B cell (primary cell): ENCODE data around the gene PCDHGB1. TPM values are rescaled to one million over a fixed set of nuclear protein-coding genes. Genes with fewer than 3 reads are reported as not detected.
A peak's percentile ranks its signal among the peaks of the same experiment; 100 is the strongest.

ENCODE experiments used
- ATAC-seq: fragments of 200-7000 bp; cut with Tn5 transposase; one replicate; pipeline ENCODE4 v1.10.0; 2021; ENCODE audit warnings: low read depth, mild to moderate bottlenecking, moderate number of reproducible peaks, moderate library complexity
- CTCF ChIA-PET: fragments of 350-600 bp; sonication (Branson Sonifier 250); formaldehyde crosslinking; loops from one replicate; lab custom pipeline; 2021; ENCODE audit warnings: antibody characterized with exemption, inconsistent platforms; lab: Charles Lee
- POLR2A ChIA-PET: fragments of 350-600 bp; sonication (Branson Sonifier 250); formaldehyde crosslinking; loops from one replicate; lab custom pipeline; 2021; ENCODE audit warnings: antibody characterized with exemption; lab: Charles Lee
- DNase-seq: peaks from one replicate; pipeline ENCODE4 v3.0.0; 2013
- H2AFZ ChIP-seq: 2 replicates; pipeline ENCODE4 v1.6.1; 2012; ENCODE audit warnings: mild to moderate bottlenecking, low read depth, low read length; ENCODE audit not compliant: insufficient read depth, poor library complexity, severe bottlenecking
- H3K27ac ChIP-seq, 2 donors: 1 replicate in 1 of 2; 2 replicates in 1 of 2; pipeline ENCODE4 v1.5.1; 2012 to 2013; ENCODE audit warnings: low read length in 2 of 2, mild to moderate bottlenecking in 2 of 2, moderate library complexity in 1 of 2
- H3K27me3 ChIP-seq, 4 experiments: fragments of 200-600 bp in 1 of 4; sonication (generic) in 1 of 4; replicated peaks in 1 of 4; 1 replicate in 2 of 4; 2 replicates in 2 of 4; pipeline versions ENCODE4 v1.6.1 to v1.7.0; 2013 to 2016; ENCODE audit warnings: low read length in 3 of 4, mild to moderate bottlenecking in 2 of 4, mixed read lengths in 1 of 4, moderate library complexity in 1 of 4; ENCODE audit not compliant: insufficient read depth in 4 of 4, control insufficient read depth in 3 of 4; ENCODE audit errors: control extremely low read depth in 1 of 4
- H3K36me3 ChIP-seq, 2 experiments: replicated peaks in 1 of 2; 1 replicate in 1 of 2; 2 replicates in 1 of 2; pipeline versions ENCODE4 v1.6.1 to v1.7.1; 2013; ENCODE audit warnings: low read length in 1 of 2; ENCODE audit not compliant: insufficient read depth in 2 of 2, control insufficient read depth in 1 of 2; ENCODE audit errors: control extremely low read depth in 1 of 2, extremely low read depth in 1 of 2
- H3K4me1 ChIP-seq, 2 donors: fragments of 200-600 bp in 1 of 2; sonication (generic) in 1 of 2; 1 replicate in 1 of 2; 2 replicates in 1 of 2; pipeline versions ENCODE4 v1.5.1 to v1.6.1; 2013 to 2017; ENCODE audit warnings: low read length in 2 of 2; ENCODE audit not compliant: control insufficient read depth in 2 of 2, insufficient read depth in 2 of 2
- H3K4me2 ChIP-seq: replicated peaks from 2 replicates; pipeline ENCODE3; 2012; ENCODE audit warnings: mild to moderate bottlenecking, low read depth, low read length; ENCODE audit not compliant: poor library complexity, severe bottlenecking
- H3K4me3 ChIP-seq, 5 experiments: fragments of 200-600 bp in 1 of 5; sonication (generic) in 1 of 5; 1 replicate in 3 of 5; 2 replicates in 2 of 5; pipeline versions ENCODE4 v1.5.1 to v1.7.0; 2011 to 2016; ENCODE audit warnings: low read length in 4 of 5, mild to moderate bottlenecking in 4 of 5, low read depth in 2 of 5, control low read depth in 1 of 5, moderate library complexity in 1 of 5; ENCODE audit not compliant: insufficient read depth in 1 of 5; ENCODE audit errors: control extremely low read depth in 1 of 5, extremely low read depth in 1 of 5
- H3K79me2 ChIP-seq: fragments of 200-600 bp; sonication (generic); one replicate; pipeline ENCODE4 v1.6.0; 2016; ENCODE audit warnings: low read length; ENCODE audit not compliant: control insufficient read depth, insufficient read depth
- H3K9ac ChIP-seq: fragments of 200-600 bp; sonication (generic); 2 replicates; pipeline ENCODE4 v1.6.1; 2017; ENCODE audit warnings: mild to moderate bottlenecking, low read length, moderate library complexity
- H3K9me3 ChIP-seq, 3 donors: one replicate each; pipeline versions ENCODE4 v1.6.1 to v1.7.1; 2013; ENCODE audit warnings: low read length in 2 of 3; ENCODE audit not compliant: control insufficient read depth in 2 of 3, insufficient read depth in 1 of 3; ENCODE audit errors: control extremely low read depth in 1 of 3
- H4K20me1 ChIP-seq: 2 replicates; pipeline ENCODE4 v1.6.0; 2012; ENCODE audit warnings: mild to moderate bottlenecking, low read length; ENCODE audit not compliant: insufficient read depth, control insufficient read depth, poor library complexity, severe bottlenecking
- H3K27ac Mint-ChIP-seq: one replicate; pipeline ENCODE4 v1.8.0; 2021; ENCODE audit warnings: mixed read lengths
- H3K27me3 Mint-ChIP-seq: one replicate; pipeline ENCODE4 v1.8.0; 2021; ENCODE audit warnings: mixed read lengths
- H3K4me1 Mint-ChIP-seq: one replicate; pipeline ENCODE4 v1.8.0; 2021; ENCODE audit warnings: mixed read lengths
- H3K4me3 Mint-ChIP-seq: one replicate; pipeline ENCODE4 v1.8.0; 2021; ENCODE audit warnings: mixed read lengths
- H3K9me3 Mint-ChIP-seq: one replicate; pipeline ENCODE4 v1.8.0; 2022; ENCODE audit warnings: mixed read lengths; ENCODE audit not compliant: insufficient read depth
- CTCF ChIP-seq: fragments of 200-600 bp; IDR thresholded peaks from one replicate; pipeline ENCODE4 v1.8.0; 2022; ENCODE audit warnings: antibody characterized with exemption, mild to moderate bottlenecking
- EZH2 ChIP-seq: IDR thresholded peaks from 2 replicates; pipeline ENCODE4 v1.6.1; 2012; ENCODE audit warnings: borderline replicate concordance, low read depth, mild to moderate bottlenecking, moderate library complexity, low read length; ENCODE audit not compliant: insufficient read depth, poor library complexity, severe bottlenecking
- WGBS: methylation state at CpG from one replicate; pipeline ENCODE4 v1.1.5; 2013; ENCODE audit warnings: missing lambda C conversion rate; ENCODE audit not compliant: insufficient coverage; 5-methylcytosine and 5-hydroxymethylcytosine counted together
- intact Hi-C: fragments of 100-400 bp; cut with micrococcal nuclease; formaldehyde crosslinking; loops from one replicate; pipeline ENCODE4 v1.10.0; 2022
- polyA plus RNA-seq: library from polyadenylated mRNA; depleted of rRNA; stranded (reverse); fragments of >200 nt; gene quantifications from 2 replicates; pipeline ENCODE4 v1.2.3, GENCODE V29; 2012
- total RNA-seq, 2 donors: library from RNA; stranded (reverse); fragments of 120-200 nt in 1 of 2; gene quantifications; 1 replicate in 1 of 2; 2 replicates in 1 of 2; pipeline versions ENCODE4 v1.2.3 to v1.2.4, GENCODE V29; 2013 to 2022

The PCDHGB1 gene
- total and polyA plus RNA-seq, 2 donors (not counting 1 experiment from before 2014, with no cell fraction given): 0.10 to 0.69 TPM

GRCh38 chr5:141399555-141400258 is 49.8 kb downstream of the PCDHGB1 start:
- Histone ChIP-seq H3K9ac (no peak overlapping the region), H3K27ac (no peak overlapping the region), H2AFZ (no peak overlapping the region), H3K4me3 (no peak overlapping the region), H3K4me1 (no peaks in the 10 kb centered on the region), H4K20me1 (no peaks in the 10 kb centered on the region), H3K9me3 (peaks cover 0 to 48% (median 19%) of the 10 kb centered on the region in 3 donors), H3K27me3 (peaks cover 0 to 50% (median 34%) of the 10 kb centered on the region in 4 experiments), H3K4me2 (no peak overlapping the region), H3K79me2 (no peaks in the 10 kb centered on the region), H3K36me3 (no peaks in the 10 kb centered on the region)
- H3K4me3 Mint-ChIP-seq: no peak overlapping the region
- POLR2A ChIA-PET: no interaction called here
- TF ChIP-seq CTCF: no peak
- TF ChIP-seq EZH2: no peak
- H3K27ac Mint-ChIP-seq: no peak overlapping the region
- ATAC-seq: no peak
- CTCF ChIA-PET: interaction anchor here (2.3 kb wide), 1 partner anchor 13 kb away, joined by 7 read pairs; the partner anchor contains the start of gene PCDHGA10
- DNase-seq: peak; percentile 5
- peaks cover 53% of the 10 kb centered on the region for H3K27me3 Mint-ChIP-seq
- intact Hi-C loops: loop anchor here (5.0 kb wide), 1 partner anchor 32 kb away; no protein-coding TSS in a partner anchor
- 45% methylated on average over 61 of the region's 61 CpGs for WGBS
- peaks cover 2% of the 10 kb centered on the region for H3K4me1 Mint-ChIP-seq
- H3K9me3 Mint-ChIP-seq: peaks cover 11% of the 10 kb centered on the region

Other genes with a start within 250 kb of the PCDHGB1 start
Only the 30 nearest of the 37 such genes appear.
- 0.12 TPM in 2 replicates for gene PCDHB9, start 162.9 kb upstream of the PCDHGB1 start, total RNA-seq
- 0.12 and 0.20 TPM in 2 replicates for gene PCDHB9, start 162.9 kb upstream of the PCDHGB1 start, polyA plus RNA-seq
- gene PCDHB10, start 157.7 kb upstream of the PCDHGB1 start, total RNA-seq: not detected in 2 replicates
- gene PCDHB10, start 157.7 kb upstream of the PCDHGB1 start, polyA plus RNA-seq: not detected in 2 replicates
- gene PCDHB11, start 150.5 kb upstream of the PCDHGB1 start, total RNA-seq: not detected in 2 replicates
- gene PCDHB11, start 150.5 kb upstream of the PCDHGB1 start, polyA plus RNA-seq: not detected in 2 replicates
- gene PCDHB12, start 141.4 kb upstream of the PCDHGB1 start, total RNA-seq: not detected in 2 replicates
- gene PCDHB12, start 141.4 kb upstream of the PCDHGB1 start, polyA plus RNA-seq: not detected in 2 replicates
- 0.07 TPM in 1 of 2 replicates, not detected in the other for gene PCDHB13, start 136.2 kb upstream of the PCDHGB1 start, total RNA-seq
- not detected in 2 replicates for gene PCDHB13, start 136.2 kb upstream of the PCDHGB1 start, polyA plus RNA-seq
- gene PCDHB14, start 126.8 kb upstream of the PCDHGB1 start, total RNA-seq: 0.10 TPM in 1 of 2 replicates, not detected in the other
- gene PCDHB14, start 126.8 kb upstream of the PCDHGB1 start, polyA plus RNA-seq: not detected in 2 replicates
- not detected in 2 replicates for gene PCDHB15, start 104.7 kb upstream of the PCDHGB1 start, total RNA-seq
- 0.10 TPM in 1 of 2 replicates, not detected in the other for gene PCDHB15, start 104.7 kb upstream of the PCDHGB1 start, polyA plus RNA-seq
- gene SLC25A2, start 46.0 kb upstream of the PCDHGB1 start, total RNA-seq: 3.4 and 3.6 TPM in 2 replicates
- 0.12 and 0.29 TPM in 2 replicates for gene SLC25A2, start 46.0 kb upstream of the PCDHGB1 start, polyA plus RNA-seq
- 119 TPM in 2 replicates for gene TAF7, start 29.3 kb upstream of the PCDHGB1 start, total RNA-seq
- gene TAF7, start 29.3 kb upstream of the PCDHGB1 start, polyA plus RNA-seq: 52.1 and 76.7 TPM in 2 replicates
- gene PCDHGA1, start 19.6 kb upstream of the PCDHGB1 start, total RNA-seq: 0.53 and 0.64 TPM in 2 replicates
- gene PCDHGA1, start 19.6 kb upstream of the PCDHGB1 start, polyA plus RNA-seq: 0.06 and 0.17 TPM in 2 replicates
- gene PCDHGA2, start 11.3 kb upstream of the PCDHGB1 start, total RNA-seq: 0.07 and 0.29 TPM in 2 replicates
- gene PCDHGA2, start 11.3 kb upstream of the PCDHGB1 start, polyA plus RNA-seq: 0.06 and 0.09 TPM in 2 replicates
- gene PCDHGA3, start 6.3 kb upstream of the PCDHGB1 start, total RNA-seq: 0.29 and 0.32 TPM in 2 replicates
- gene PCDHGA3, start 6.3 kb upstream of the PCDHGB1 start, polyA plus RNA-seq: 0.10 TPM in 1 of 2 replicates, not detected in the other
- 1.1 TPM in 2 replicates for gene PCDHGA4, start 4.9 kb downstream of the PCDHGB1 start, total RNA-seq
- 0.09 and 0.13 TPM in 2 replicates for gene PCDHGA4, start 4.9 kb downstream of the PCDHGB1 start, polyA plus RNA-seq
- 3.3 and 3.9 TPM in 2 replicates for gene PCDHGB2, start 9.9 kb downstream of the PCDHGB1 start, total RNA-seq
- gene PCDHGB2, start 9.9 kb downstream of the PCDHGB1 start, polyA plus RNA-seq: 0.32 and 0.66 TPM in 2 replicates
- gene PCDHGA5, start 14.1 kb downstream of the PCDHGB1 start, total RNA-seq: 1.7 and 1.8 TPM in 2 replicates
- 0.07 and 0.21 TPM in 2 replicates for gene PCDHGA5, start 14.1 kb downstream of the PCDHGB1 start, polyA plus RNA-seq
- gene PCDHGB3, start 20.1 kb downstream of the PCDHGB1 start, total RNA-seq: 2.8 and 3.8 TPM in 2 replicates
- gene PCDHGB3, start 20.1 kb downstream of the PCDHGB1 start, polyA plus RNA-seq: 0.33 and 0.52 TPM in 2 replicates
- gene PCDHGA6, start 23.8 kb downstream of the PCDHGB1 start, total RNA-seq: 2.5 and 2.7 TPM in 2 replicates
- 0.33 and 0.78 TPM in 2 replicates for gene PCDHGA6, start 23.8 kb downstream of the PCDHGB1 start, polyA plus RNA-seq
- 1.8 and 2.3 TPM in 2 replicates for gene PCDHGA7, start 32.6 kb downstream of the PCDHGB1 start, total RNA-seq
- 0.23 and 0.49 TPM in 2 replicates for gene PCDHGA7, start 32.6 kb downstream of the PCDHGB1 start, polyA plus RNA-seq
- 1.6 and 1.8 TPM in 2 replicates for gene PCDHGB4, start 37.6 kb downstream of the PCDHGB1 start, total RNA-seq
- 0.06 and 0.39 TPM in 2 replicates for gene PCDHGB4, start 37.6 kb downstream of the PCDHGB1 start, polyA plus RNA-seq
- 1.2 and 1.3 TPM in 2 replicates for gene PCDHGA8, start 42.5 kb downstream of the PCDHGB1 start, total RNA-seq
- gene PCDHGA8, start 42.5 kb downstream of the PCDHGB1 start, polyA plus RNA-seq: 0.06 and 0.21 TPM in 2 replicates
- gene PCDHGB5, start 47.8 kb downstream of the PCDHGB1 start, total RNA-seq: 2.5 TPM in 2 replicates
- gene PCDHGB5, start 47.8 kb downstream of the PCDHGB1 start, polyA plus RNA-seq: 0.20 and 0.37 TPM in 2 replicates
- gene PCDHGA9, start 52.7 kb downstream of the PCDHGB1 start, total RNA-seq: 1.9 and 2.5 TPM in 2 replicates
- gene PCDHGA9, start 52.7 kb downstream of the PCDHGB1 start, polyA plus RNA-seq: 0.19 TPM in 2 replicates
- gene PCDHGB6, start 57.9 kb downstream of the PCDHGB1 start, total RNA-seq: 2.1 and 2.2 TPM in 2 replicates
- 0.22 and 0.33 TPM in 2 replicates for gene PCDHGB6, start 57.9 kb downstream of the PCDHGB1 start, polyA plus RNA-seq
- 1.9 and 2.0 TPM in 2 replicates for gene PCDHGA10, start 62.9 kb downstream of the PCDHGB1 start, total RNA-seq
- 0.06 and 0.10 TPM in 2 replicates for gene PCDHGA10, start 62.9 kb downstream of the PCDHGB1 start, polyA plus RNA-seq
- gene PCDHGB7, start 67.6 kb downstream of the PCDHGB1 start, total RNA-seq: 1.9 and 2.2 TPM in 2 replicates
- 0.06 and 0.12 TPM in 2 replicates for gene PCDHGB7, start 67.6 kb downstream of the PCDHGB1 start, polyA plus RNA-seq
- 1.5 and 1.8 TPM in 2 replicates for gene PCDHGA11, start 71.0 kb downstream of the PCDHGB1 start, total RNA-seq
- 0.15 TPM in 1 of 2 replicates, not detected in the other for gene PCDHGA11, start 71.0 kb downstream of the PCDHGB1 start, polyA plus RNA-seq
- 1.6 and 2.8 TPM in 2 replicates for gene PCDHGA12, start 80.4 kb downstream of the PCDHGB1 start, total RNA-seq
- 0.09 and 0.27 TPM in 2 replicates for gene PCDHGA12, start 80.4 kb downstream of the PCDHGB1 start, polyA plus RNA-seq
- 1.9 and 2.0 TPM in 2 replicates for gene PCDHGC3, start 125.9 kb downstream of the PCDHGB1 start, total RNA-seq
- 0.12 and 0.88 TPM in 2 replicates for gene PCDHGC3, start 125.9 kb downstream of the PCDHGB1 start, polyA plus RNA-seq
- 0.42 and 0.75 TPM in 2 replicates for gene PCDHGC4, start 134.9 kb downstream of the PCDHGB1 start, total RNA-seq
- gene PCDHGC4, start 134.9 kb downstream of the PCDHGB1 start, polyA plus RNA-seq: 0.09 and 0.14 TPM in 2 replicates
- gene PCDHGC5, start 139.0 kb downstream of the PCDHGB1 start, total RNA-seq: 0.46 and 0.67 TPM in 2 replicates
- 0.06 and 0.10 TPM in 2 replicates for gene PCDHGC5, start 139.0 kb downstream of the PCDHGB1 start, polyA plus RNA-seq